ENCODE results near the gene SEC14L6. TPM values are rescaled to one million over a fixed set of nuclear protein-coding genes. Genes with fewer than 3 reads are reported as not detected.
"Not testable (repeated sequence)": the region's sequence is repeated elsewhere in the genome, so short reads cannot be mapped to it uniquely, and the experiment has no call there.

SEC14L6 gene
- polyA plus RNA-seq, 1 experiment: 0.09 TPM

GRCh38 chr22:30542811-30543188 is 3.7 kb downstream of the SEC14L6 start:
- peaks cover 17% of the 10 kb centered on the region for H3K27me3 ChIP-seq (ENCODE audit: control insufficient read depth, insufficient read depth, low read length)
- DNase-seq (ENCODE audit: low read depth): no peak
- no peaks in the 10 kb centered on the region for H3K36me3 ChIP-seq (ENCODE audit: control insufficient read depth, insufficient read depth, low read length)
- POLR2A ChIA-PET: no interaction called here
- no peak overlapping the region for H3K4me3 ChIP-seq (ENCODE audit: low read depth, low read length)
- no peak for TF ChIP-seq CTCF (IDR thresholded peaks at IDR 0.05; ENCODE audit: insufficient read depth, low read depth, low read length)
- CTCF ChIA-PET: interaction anchor here (1.0 kb wide), 1 partner anchor 57 kb away, joined by 3 read pairs; no protein-coding TSS in a partner anchor

GRCh38 chr22:30541961-30542810 is 4.4 kb downstream of the SEC14L6 start:
- CTCF ChIA-PET: interaction anchor here (1.0 kb wide), 1 partner anchor 56 kb away, joined by 3 read pairs; no protein-coding TSS in a partner anchor
- no peak for TF ChIP-seq CTCF (IDR thresholded peaks at IDR 0.05; ENCODE audit: insufficient read depth, low read depth, low read length)
- POLR2A ChIA-PET: no interaction called here
- Histone ChIP-seq H3K27me3 (ENCODE audit: control insufficient read depth, insufficient read depth, low read length) (peaks cover 12% of the 10 kb centered on the region), H3K4me3 (ENCODE audit: low read depth, low read length) (peak overlapping the region; percentile 22), H3K36me3 (ENCODE audit: control insufficient read depth, insufficient read depth, low read length) (no peaks in the 10 kb centered on the region)
- DNase-seq (ENCODE audit: low read depth): no peak

DNA sequence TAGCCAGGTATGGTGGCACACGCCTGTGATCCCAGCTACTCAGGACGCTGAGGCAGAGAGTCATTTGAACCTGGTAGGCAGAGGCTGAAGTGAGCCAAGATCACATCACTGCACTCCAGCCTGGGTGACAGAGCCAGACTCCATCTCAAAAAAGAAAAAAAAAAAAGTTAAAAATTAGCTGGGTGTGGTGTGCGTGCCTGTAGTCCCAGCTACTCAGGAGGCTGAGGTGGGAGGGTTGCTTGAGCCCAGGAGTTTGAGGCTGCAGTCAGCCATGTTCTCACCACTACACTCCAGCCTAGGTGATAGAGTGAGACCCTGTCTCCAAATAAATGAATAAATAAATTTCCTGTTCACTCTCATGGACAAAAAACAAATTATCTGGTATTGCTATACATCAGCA is 5.0 kb downstream of the SEC14L6 start:
- H3K36me3 ChIP-seq (ENCODE audit: control insufficient read depth, insufficient read depth, low read length); H3K4me3 ChIP-seq (ENCODE audit: low read depth, low read length); POLR2A ChIA-PET; CTCF ChIA-PET; DNase-seq (ENCODE audit: low read depth): not testable (repeated sequence)
- peaks cover 12% of the 10 kb centered on the region for H3K27me3 ChIP-seq (ENCODE audit: control insufficient read depth, insufficient read depth, low read length)

GRCh38 chr22:30539368-30539767 is 7.2 kb downstream of the SEC14L6 start:
- CTCF ChIA-PET: no interaction called here

GRCh38 chr22:30538280-30538679 is 8.3 kb downstream of the SEC14L6 start:
- CTCF ChIA-PET: no interaction called here

More at GRCh38 chr22:30539368-30539767, 7.2 kb downstream of the SEC14L6 start:
- TF ChIP-seq CTCF (IDR thresholded peaks at IDR 0.05; ENCODE audit: insufficient read depth, low read depth, low read length): no peak
- DNase-seq (ENCODE audit: low read depth): no peak
- H3K27me3 ChIP-seq (ENCODE audit: control insufficient read depth, insufficient read depth, low read length): peaks cover 13% of the 10 kb centered on the region
- H3K36me3 ChIP-seq (ENCODE audit: control insufficient read depth, insufficient read depth, low read length): no peaks in the 10 kb centered on the region
- no peak overlapping the region for H3K4me3 ChIP-seq (ENCODE audit: low read depth, low read length)
- POLR2A ChIA-PET: no interaction called here

More at GRCh38 chr22:30538280-30538679, 8.3 kb downstream of the SEC14L6 start:
- H3K27me3 ChIP-seq (ENCODE audit: control insufficient read depth, insufficient read depth, low read length): peaks cover 12% of the 10 kb centered on the region
- no peak overlapping the region for H3K4me3 ChIP-seq (ENCODE audit: low read depth, low read length)
- POLR2A ChIA-PET: no interaction called here
- TF ChIP-seq CTCF (IDR thresholded peaks at IDR 0.05; ENCODE audit: insufficient read depth, low read depth, low read length): no peak
- no peaks in the 10 kb centered on the region for H3K36me3 ChIP-seq (ENCODE audit: control insufficient read depth, insufficient read depth, low read length)
- DNase-seq (ENCODE audit: low read depth): no peak

Measured in BJ (cell line).